Liver (tissue), 9 donors: Measurements from ENCODE around the gene OR1E2. TPM values are rescaled to one million over a fixed set of nuclear protein-coding genes. Genes with fewer than 3 reads are reported as not detected.

Experiments
- DNase-seq: peaks from one replicate; pipeline ENCODE4 v3.0.0-alpha.2; 2017; ENCODE audit warnings: low spot score
- H3K27ac ChIP-seq, 2 donors: one replicate each; pipeline ENCODE4 v1.7.0; 2013; ENCODE audit warnings: inconsistent platforms in 2 of 2, low read length in 2 of 2, control low read depth in 1 of 2, low read depth in 1 of 2, mild to moderate bottlenecking in 1 of 2
- H3K27me3 ChIP-seq, 4 donors: one replicate each; pipeline versions ENCODE4 v1.6.1 to v1.7.0; 2013; ENCODE audit warnings: low read length in 3 of 4, inconsistent platforms in 1 of 4, mild to moderate bottlenecking in 1 of 4, moderate library complexity in 1 of 4; ENCODE audit not compliant: control insufficient read depth in 4 of 4, insufficient read depth in 4 of 4
- H3K36me3 ChIP-seq, 4 donors: one replicate each; pipeline versions ENCODE4 v1.6.1 to v1.7.0; 2013; ENCODE audit warnings: low read length in 3 of 4, mild to moderate bottlenecking in 3 of 4, low read depth in 1 of 4, moderate library complexity in 1 of 4; ENCODE audit not compliant: control insufficient read depth in 4 of 4, insufficient read depth in 3 of 4
- H3K4me1 ChIP-seq, 4 donors: one replicate each; pipeline versions ENCODE4 v1.6.1 to v1.7.0; 2013; ENCODE audit warnings: low read length in 3 of 4, mild to moderate bottlenecking in 3 of 4, moderate library complexity in 1 of 4; ENCODE audit not compliant: control insufficient read depth in 4 of 4, insufficient read depth in 4 of 4
- H3K4me3 ChIP-seq, 3 donors: one replicate each; pipeline versions ENCODE4 v1.6.1 to v1.7.0; 2013; ENCODE audit warnings: low read length in 3 of 3, control low read depth in 1 of 3, low read depth in 1 of 3, mild to moderate bottlenecking in 1 of 3
- H3K9ac ChIP-seq, 2 donors: one replicate each; pipeline ENCODE4 v1.7.0; 2013; ENCODE audit warnings: low read length in 2 of 2, mild to moderate bottlenecking in 2 of 2, moderate library complexity in 2 of 2, control low read depth in 1 of 2, low read depth in 1 of 2
- H3K9me3 ChIP-seq, 4 donors: one replicate each; pipeline versions ENCODE4 v1.6.1 to v1.7.0; 2013; ENCODE audit warnings: low read length in 3 of 4; ENCODE audit not compliant: control insufficient read depth in 4 of 4
- EGR1 ChIP-seq, 2 donors: IDR thresholded peaks; 2 replicates each; pipeline ENCODE4 v1.6.1; 2016 to 2018; ENCODE audit warnings: antibody characterized with exemption in 2 of 2, low read depth in 2 of 2
- FOXA1 ChIP-seq: IDR thresholded peaks from 2 replicates; pipeline ENCODE4 v1.6.1; 2016; ENCODE audit warnings: antibody characterized with exemption
- FOXA2 ChIP-seq: IDR thresholded peaks from 2 replicates; pipeline ENCODE4 v1.6.1; 2016; ENCODE audit warnings: antibody characterized with exemption
- GABPA ChIP-seq, 2 donors: IDR thresholded peaks in 1 of 2; conservative IDR thresholded peaks in 1 of 2; 2 replicates each; pipeline ENCODE4 v1.6.1; 2016; ENCODE audit warnings: antibody characterized with exemption in 2 of 2, mild to moderate bottlenecking in 1 of 2, moderate library complexity in 1 of 2
- JUND ChIP-seq, 2 donors: IDR thresholded peaks; 2 replicates each; pipeline ENCODE4 v1.6.1; 2016; ENCODE audit warnings: antibody characterized with exemption in 2 of 2
- RXRA ChIP-seq, 2 donors: IDR thresholded peaks; 2 replicates each; pipeline ENCODE4 v1.6.1; 2017 to 2018; ENCODE audit warnings: antibody characterized with exemption in 2 of 2, mild to moderate bottlenecking in 1 of 2
- SP1 ChIP-seq: IDR thresholded peaks from 2 replicates; pipeline ENCODE4 v1.6.1; 2018; ENCODE audit warnings: antibody characterized with exemption, mild to moderate bottlenecking
- YY1 ChIP-seq: IDR thresholded peaks from 2 replicates; pipeline ENCODE4 v1.6.1; 2016; ENCODE audit warnings: antibody characterized with exemption, mild to moderate bottlenecking
- WGBS: extraction: QIAGEN DNeasy Blood & Tissue Kit; methylation state at CpG from one replicate; pipeline ENCODE4 v1.1.7; 2013; 5-methylcytosine and 5-hydroxymethylcytosine counted together
- polyA plus RNA-seq, 2 donors: library from polyadenylated mRNA; stranded (reverse) in 1 of 2; unstranded in 1 of 2; fragments of 200-250 nt in 1 of 2; fragments of >200 nt in 1 of 2; fragmentation: Nextera tagmentation in 1 of 2; extraction: Ambion mirVana in 1 of 2; gene quantifications; one replicate each; pipeline versions ENCODE4 v1.2.1 to v1.2.3, GENCODE V29; 2013 to 2015
- total RNA-seq, 2 donors: library from RNA; depleted of rRNA; stranded (reverse); fragments of >200 nt; gene quantifications; one replicate each; pipeline ENCODE4 v1.2.3, GENCODE V29; 2014
- TF ChIP-seq, protein P1 (sequence below): IDR thresholded peaks from 2 replicates; pipeline ENCODE4 v1.6.1; 2016; ENCODE audit warnings: antibody characterized with exemption
- TF ChIP-seq, protein P2 (sequence below): IDR thresholded peaks from 2 replicates; pipeline ENCODE4 v1.6.1; 2016; ENCODE audit warnings: antibody characterized with exemption
- TF ChIP-seq, protein P3 (sequence below): fragments of 150-350 bp; IDR thresholded peaks from 2 replicates; pipeline ENCODE4 v1.5.1; 2017; ENCODE audit warnings: improper control_type of control experiment, low read depth, low read length; ENCODE audit not compliant: missing input control
- TF ChIP-seq, protein P4 (sequence below): IDR thresholded peaks from 2 replicates; pipeline ENCODE4 v1.6.1; 2016; ENCODE audit warnings: antibody characterized with exemption, mild to moderate bottlenecking
- TF ChIP-seq, protein P5 (sequence below): IDR thresholded peaks from 2 replicates; pipeline ENCODE4 v1.6.1; 2016; ENCODE audit warnings: antibody characterized with exemption
- donor health status: healthy.
- donor health status: healthy.
- donor health status: healthy.
- donor health status: healthy.
- donor health status: healthy.

The OR1E2 gene
- total and polyA plus RNA-seq, 4 donors: 0.08 TPM; not detected in 3

DNA sequence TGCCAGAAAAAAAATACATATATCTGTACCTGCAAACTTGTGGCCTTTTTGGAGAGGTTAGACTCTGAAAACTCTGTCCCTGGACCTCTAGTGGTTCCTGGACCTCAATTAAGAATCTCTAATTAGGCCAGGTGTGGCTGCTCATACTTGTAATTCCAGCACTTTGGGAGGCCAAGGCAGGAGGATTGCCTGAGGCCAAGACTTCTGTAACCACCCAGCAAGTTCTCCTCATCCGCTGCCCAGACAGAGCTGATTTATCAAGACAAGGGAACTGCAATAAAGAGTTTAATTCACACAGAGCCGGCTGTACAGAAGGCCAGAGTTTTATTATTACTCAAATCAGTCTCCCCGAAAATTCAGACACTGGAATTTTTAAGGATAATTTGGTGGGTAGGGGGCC, 46.3 kb upstream of the OR1E2 start:
- TF ChIP-seq JUND (IDR thresholded peaks at IDR 0.05) (no peak), EGR1 (IDR thresholded peaks at IDR 0.05; ENCODE audit: low read depth in 2 of 2) (no peak), RXRA (IDR thresholded peaks at IDR 0.05) (no peak), FOXA1 (no peak), FOXA2 (no peak)
- TF ChIP-seq, protein P1, sequence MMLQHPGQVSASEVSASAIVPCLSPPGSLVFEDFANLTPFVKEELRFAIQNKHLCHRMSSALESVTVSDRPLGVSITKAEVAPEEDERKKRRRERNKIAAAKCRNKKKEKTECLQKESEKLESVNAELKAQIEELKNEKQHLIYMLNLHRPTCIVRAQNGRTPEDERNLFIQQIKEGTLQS: no peak
- TF ChIP-seq, protein P2, sequence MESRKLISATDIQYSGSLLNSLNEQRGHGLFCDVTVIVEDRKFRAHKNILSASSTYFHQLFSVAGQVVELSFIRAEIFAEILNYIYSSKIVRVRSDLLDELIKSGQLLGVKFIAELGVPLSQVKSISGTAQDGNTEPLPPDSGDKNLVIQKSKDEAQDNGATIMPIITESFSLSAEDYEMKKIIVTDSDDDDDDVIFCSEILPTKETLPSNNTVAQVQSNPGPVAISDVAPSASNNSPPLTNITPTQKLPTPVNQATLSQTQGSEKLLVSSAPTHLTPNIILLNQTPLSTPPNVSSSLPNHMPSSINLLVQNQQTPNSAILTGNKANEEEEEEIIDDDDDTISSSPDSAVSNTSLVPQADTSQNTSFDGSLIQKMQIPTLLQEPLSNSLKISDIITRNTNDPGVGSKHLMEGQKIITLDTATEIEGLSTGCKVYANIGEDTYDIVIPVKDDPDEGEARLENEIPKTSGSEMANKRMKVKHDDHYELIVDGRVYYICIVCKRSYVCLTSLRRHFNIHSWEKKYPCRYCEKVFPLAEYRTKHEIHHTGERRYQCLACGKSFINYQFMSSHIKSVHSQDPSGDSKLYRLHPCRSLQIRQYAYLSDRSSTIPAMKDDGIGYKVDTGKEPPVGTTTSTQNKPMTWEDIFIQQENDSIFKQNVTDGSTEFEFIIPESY: no peak
- TF ChIP-seq, protein P3, sequence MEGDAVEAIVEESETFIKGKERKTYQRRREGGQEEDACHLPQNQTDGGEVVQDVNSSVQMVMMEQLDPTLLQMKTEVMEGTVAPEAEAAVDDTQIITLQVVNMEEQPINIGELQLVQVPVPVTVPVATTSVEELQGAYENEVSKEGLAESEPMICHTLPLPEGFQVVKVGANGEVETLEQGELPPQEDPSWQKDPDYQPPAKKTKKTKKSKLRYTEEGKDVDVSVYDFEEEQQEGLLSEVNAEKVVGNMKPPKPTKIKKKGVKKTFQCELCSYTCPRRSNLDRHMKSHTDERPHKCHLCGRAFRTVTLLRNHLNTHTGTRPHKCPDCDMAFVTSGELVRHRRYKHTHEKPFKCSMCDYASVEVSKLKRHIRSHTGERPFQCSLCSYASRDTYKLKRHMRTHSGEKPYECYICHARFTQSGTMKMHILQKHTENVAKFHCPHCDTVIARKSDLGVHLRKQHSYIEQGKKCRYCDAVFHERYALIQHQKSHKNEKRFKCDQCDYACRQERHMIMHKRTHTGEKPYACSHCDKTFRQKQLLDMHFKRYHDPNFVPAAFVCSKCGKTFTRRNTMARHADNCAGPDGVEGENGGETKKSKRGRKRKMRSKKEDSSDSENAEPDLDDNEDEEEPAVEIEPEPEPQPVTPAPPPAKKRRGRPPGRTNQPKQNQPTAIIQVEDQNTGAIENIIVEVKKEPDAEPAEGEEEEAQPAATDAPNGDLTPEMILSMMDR: no peak
- TF ChIP-seq, protein P4, sequence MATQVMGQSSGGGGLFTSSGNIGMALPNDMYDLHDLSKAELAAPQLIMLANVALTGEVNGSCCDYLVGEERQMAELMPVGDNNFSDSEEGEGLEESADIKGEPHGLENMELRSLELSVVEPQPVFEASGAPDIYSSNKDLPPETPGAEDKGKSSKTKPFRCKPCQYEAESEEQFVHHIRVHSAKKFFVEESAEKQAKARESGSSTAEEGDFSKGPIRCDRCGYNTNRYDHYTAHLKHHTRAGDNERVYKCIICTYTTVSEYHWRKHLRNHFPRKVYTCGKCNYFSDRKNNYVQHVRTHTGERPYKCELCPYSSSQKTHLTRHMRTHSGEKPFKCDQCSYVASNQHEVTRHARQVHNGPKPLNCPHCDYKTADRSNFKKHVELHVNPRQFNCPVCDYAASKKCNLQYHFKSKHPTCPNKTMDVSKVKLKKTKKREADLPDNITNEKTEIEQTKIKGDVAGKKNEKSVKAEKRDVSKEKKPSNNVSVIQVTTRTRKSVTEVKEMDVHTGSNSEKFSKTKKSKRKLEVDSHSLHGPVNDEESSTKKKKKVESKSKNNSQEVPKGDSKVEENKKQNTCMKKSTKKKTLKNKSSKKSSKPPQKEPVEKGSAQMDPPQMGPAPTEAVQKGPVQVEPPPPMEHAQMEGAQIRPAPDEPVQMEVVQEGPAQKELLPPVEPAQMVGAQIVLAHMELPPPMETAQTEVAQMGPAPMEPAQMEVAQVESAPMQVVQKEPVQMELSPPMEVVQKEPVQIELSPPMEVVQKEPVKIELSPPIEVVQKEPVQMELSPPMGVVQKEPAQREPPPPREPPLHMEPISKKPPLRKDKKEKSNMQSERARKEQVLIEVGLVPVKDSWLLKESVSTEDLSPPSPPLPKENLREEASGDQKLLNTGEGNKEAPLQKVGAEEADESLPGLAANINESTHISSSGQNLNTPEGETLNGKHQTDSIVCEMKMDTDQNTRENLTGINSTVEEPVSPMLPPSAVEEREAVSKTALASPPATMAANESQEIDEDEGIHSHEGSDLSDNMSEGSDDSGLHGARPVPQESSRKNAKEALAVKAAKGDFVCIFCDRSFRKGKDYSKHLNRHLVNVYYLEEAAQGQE: no peak
- TF ChIP-seq, protein P5, sequence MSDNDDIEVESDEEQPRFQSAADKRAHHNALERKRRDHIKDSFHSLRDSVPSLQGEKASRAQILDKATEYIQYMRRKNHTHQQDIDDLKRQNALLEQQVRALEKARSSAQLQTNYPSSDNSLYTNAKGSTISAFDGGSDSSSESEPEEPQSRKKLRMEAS: no peak
- DNase-seq: no peak
- Histone ChIP-seq H3K9ac (no peak overlapping the region), H3K4me3 (no peak overlapping the region), H3K4me1 (peaks cover 0 to 20% (median 5%) of the 10 kb centered on the region in 4 donors), H3K27me3 (no peaks in the 10 kb centered on the region), H3K27ac (no peak overlapping the region), H3K36me3 (peaks cover 0 to 5% (median 0%) of the 10 kb centered on the region in 4 donors), H3K9me3 (no peaks in the 10 kb centered on the region)
- WGBS: 94% methylated on average over 3 of the region's 3 CpGs

DNA sequence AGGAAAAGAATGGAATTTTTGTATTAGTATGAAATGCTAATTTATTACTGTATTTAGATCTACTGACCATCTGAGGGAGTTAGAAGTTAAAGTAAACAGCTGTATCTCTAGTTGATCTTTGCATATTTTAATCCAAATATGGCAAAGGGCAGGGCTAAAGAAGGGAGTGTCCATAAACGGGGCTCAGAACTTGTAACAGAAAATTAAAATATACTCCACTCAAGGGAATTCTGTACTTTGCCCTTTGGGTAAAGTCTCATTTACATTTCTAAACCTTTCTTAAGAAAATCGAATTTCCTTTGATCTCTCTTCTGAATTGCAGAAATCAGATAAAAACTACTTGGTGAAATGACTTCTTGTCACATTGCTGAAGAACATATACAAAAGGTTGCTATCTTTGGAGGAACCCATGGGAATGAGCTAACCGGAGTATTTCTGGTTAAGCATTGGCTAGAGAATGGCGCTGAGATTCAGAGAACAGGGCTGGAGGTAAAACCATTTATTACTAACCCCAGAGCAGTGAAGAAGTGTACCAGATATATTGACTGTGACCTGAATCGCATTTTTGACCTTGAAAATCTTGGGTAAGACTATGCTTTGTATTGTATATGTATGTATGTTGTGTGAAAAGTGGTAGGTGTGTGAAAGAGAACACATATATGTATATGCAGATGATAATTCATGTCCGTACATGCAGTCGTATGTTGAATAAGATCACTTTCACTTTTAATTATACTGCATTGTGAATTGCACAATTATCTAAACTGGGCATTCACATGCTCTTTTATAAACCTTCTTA, 42.4 kb upstream of the OR1E2 start, which contains the start of gene ASPA:
Gene ASPA, plus strand, starts transcription at position 186 of the 799 bp plus-strand sequence. Its CDS starts 163 bp downstream, at position 349.
- Histone ChIP-seq H3K4me3 (peak within 1 kb of the TSS; percentile 71 to 88 (median 71)), H3K9me3 (peaks cover 0 to 1% (median 0%) of the 10 kb centered on the region in 4 donors), H3K9ac (peak within 1 kb of the TSS; percentile 85 to 94), H3K36me3 (no peaks in the 10 kb centered on the region), H3K27ac (peak within 1 kb of the TSS; percentile 89 to 97), H3K4me1 (peaks cover 0 to 30% (median 11%) of the 10 kb centered on the region in 4 donors), H3K27me3 (no peaks in the 10 kb centered on the region)
- DNase-seq: no peak
- 15% methylated on average over 7 of the region's 7 CpGs for WGBS
- TF ChIP-seq SP1: peak; percentile 67
- peak in 1 of 2 donors; percentile 32 for TF ChIP-seq JUND (IDR thresholded peaks at IDR 0.05)
- TF ChIP-seq, protein P2: peak; percentile 44
- TF ChIP-seq, protein P3: no peak
- TF ChIP-seq FOXA2: peak; percentile 80
- TF ChIP-seq, protein P1: no peak
- TF ChIP-seq YY1: peak; percentile 48
- peak; percentile 14 to 49 for TF ChIP-seq RXRA (IDR thresholded peaks at IDR 0.05)
- no peak for TF ChIP-seq GABPA (IDR thresholded peaks at IDR 0.05 in 1 of 2, conservative IDR thresholded peaks at IDR 0.05 in 1 of 2)
